GM21825 (cell line): ENCODE measurements around the gene TCF20.

ENCODE experiments used
- ATAC-seq: cut with Tn5 transposase; IDR thresholded peaks from one replicate; pipeline ENCODE4 v1.9.1; 2021; ENCODE audit warnings: mild to moderate bottlenecking, moderate library complexity; ENCODE audit not compliant: unreplicated experiment

Gene TCF20

DNA sequence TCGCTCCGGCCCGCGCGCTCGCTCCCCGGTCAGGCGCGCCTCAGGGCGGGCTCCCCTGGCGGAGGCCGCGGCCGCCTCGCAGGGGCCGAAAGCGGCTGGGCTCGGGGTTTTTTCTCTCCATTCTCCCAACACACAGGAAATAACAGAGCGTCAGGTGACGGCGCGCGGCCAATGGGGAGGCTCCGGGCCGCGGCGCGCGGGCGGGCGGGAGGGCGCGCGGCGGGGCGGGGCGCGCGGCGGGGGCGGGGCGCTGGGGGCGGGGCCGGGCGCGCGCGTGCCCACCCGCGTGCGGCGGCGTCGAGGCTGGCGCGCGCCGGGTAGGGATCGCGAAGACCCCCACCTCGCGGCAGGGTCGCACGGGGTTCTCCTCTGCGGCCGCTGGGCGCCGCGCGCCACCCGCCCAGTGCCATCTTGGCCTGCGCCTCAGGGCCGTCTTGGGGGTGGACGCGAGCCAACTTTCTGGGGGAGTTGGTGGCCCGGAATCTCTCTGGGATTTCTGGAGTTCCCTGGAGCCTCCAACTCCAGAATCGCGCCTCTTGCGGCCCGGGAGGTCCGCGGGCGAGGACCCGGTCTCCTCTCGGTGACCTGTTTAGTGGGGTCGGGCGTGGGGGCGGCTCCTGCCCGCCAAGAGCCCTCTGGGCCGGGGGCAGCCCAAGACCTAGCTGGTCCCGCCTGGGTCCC is at the start of gene TCF20:
Gene TCF20 (minus strand): TSS at position 144 of the 681 bp plus-strand sequence. CDS start 55,348 bp downstream, outside the sequence.
- ATAC-seq, result peak; percentile 43

DNA sequence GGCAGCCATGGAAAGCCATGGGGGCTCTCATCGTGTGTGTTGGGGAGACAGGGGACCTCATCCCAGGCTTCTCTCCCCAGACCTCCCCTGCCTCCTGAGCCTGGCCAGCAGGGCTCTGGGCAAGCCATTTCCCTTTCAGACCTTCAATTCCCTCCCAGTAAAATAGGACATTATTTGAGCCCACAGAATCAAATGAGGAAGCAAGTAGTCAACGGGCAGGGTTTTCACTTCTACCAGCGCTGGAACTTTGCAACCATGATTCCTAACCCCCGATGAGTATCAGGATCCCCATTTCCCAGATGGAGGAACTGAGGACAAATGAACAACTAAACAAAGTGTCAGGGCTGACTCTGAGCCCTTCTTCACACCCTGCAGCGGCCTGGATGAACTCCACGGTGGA is 48.9 kb upstream of the TCF20 start:
- ATAC-seq, result no peak

DNA sequence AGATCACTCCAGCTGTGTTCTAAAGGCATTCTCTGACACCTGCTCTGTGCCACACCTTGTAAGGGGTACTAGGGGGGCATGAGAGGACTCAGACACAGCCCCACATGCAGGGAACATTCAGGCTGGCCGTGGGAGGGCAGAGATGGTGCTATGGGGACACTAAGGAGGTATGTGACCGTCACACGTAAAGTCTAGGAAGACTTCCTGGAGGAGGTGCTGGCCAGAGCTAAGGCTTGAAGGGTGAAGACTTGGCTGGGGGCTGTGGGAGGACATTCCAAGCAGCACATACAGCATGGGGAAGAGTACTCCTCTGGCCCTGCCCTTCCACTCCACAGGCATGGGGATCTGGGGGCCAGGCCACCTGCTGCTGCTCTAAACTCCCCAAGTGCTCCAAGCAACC is 48.5 kb upstream of the TCF20 start:
- no peak for ATAC-seq

DNA sequence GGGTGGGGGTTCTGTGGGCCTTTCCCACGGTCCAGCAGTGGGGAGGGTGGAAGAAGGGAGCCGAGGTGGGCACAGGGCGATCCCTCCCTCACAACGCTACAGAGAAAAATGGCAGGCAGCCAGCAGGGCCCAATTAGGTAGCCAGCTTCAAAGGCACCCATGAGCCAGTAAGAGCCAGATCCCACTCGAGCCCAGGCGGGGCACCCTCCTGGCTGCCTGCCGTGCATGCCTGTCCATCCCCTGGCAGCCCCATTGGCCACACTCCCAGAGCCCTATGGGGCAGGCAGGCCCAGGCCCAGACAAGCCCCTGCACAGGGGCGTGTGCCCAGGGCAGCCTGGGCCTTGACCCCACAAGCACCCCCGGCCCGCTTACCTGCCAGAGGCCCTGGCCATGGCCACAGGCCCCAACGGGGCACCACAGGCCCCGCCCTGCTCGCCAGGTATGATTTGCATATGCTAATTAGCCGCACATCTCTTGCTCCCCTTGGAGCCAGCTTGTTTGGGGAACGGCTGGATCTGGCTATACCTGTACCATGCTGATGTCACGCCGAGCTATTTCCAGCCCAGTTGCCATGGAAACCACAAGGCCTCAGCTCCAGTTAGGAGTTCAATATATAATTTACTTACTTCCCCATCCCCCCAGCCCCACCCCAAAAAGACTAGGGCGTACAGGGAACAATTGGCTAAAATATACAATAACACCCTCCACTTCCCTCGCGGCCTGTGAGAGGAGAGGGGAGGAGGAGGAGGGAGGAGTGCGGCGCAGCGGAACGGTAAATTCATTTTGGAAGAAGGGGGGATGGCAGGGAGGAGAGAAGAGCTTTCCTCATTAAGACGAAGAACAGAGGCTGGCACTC is 47.5 kb upstream of the TCF20 start:
- no peak for ATAC-seq

DNA sequence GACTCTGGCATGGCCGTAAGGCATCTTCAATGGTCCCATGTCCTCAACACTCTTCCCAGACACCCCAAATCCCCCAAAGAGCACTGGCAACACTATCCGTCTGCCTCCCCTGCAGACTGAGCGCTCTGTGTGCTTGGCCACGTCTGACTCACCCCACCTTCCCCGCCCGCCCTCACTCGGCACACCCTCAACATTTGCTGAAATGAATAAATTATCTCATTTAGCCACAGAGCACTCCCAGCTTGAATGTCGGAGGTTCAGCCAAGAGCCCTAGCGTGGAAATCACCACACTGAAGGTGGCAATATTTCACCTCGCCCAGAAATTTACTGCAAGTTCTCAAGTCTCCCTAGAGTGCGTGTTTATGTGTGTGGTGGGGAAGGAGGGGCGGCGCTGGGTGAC is 46.6 kb upstream of the TCF20 start:
- ATAC-seq, result no peak

DNA sequence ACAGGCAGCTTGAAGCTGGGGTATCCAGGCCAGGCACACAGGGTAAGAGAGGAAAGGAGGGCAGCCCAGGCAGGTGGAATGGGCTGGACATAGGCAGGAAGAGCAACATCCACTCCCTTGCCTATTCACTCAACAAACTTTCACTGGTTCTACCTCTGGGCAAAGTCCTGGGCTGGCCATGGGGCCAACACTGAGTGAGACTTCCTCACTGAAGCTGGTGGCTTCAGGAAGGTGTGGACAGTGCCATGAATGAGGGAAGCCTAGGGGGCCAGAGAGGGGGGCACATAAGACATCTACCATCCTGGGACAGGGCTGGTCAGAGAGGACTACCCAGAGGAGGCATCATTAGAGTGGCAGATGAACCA is 44.9 kb upstream of the TCF20 start:
- ATAC-seq, result no peak

DNA sequence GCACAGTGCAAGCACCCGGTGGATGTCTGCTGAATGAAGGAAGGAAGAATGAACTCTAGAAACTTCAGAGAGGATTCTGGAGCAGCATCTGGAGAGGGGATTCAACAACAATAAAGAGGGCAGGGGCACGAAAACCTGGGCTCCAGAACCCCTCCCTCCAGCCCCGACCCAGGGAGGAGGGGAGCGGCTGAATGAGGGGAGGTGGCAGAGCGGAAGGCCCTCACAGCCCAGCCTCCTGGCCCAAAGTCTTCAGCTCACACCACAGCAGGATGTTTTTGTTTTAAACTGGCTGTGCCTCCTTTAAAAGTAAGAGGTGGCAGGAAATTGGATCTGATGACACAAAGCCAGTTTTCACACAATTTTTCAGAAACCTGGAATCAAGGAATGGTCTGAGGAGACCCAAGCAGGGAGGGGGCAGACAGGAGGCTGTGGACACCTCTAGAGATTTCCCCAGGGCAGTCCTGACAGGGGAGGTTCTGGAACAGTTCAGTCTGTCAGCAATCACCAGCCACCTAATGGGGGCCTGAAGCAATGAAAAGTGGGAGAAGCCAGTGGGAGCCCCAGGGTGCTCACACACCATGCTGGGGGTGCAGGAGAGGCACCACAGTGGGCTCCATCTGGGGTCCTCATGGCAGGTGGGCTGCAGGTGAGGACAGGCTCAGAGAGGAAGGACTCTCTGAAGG is 44.4 kb upstream of the TCF20 start:
- ATAC-seq, result no peak

DNA sequence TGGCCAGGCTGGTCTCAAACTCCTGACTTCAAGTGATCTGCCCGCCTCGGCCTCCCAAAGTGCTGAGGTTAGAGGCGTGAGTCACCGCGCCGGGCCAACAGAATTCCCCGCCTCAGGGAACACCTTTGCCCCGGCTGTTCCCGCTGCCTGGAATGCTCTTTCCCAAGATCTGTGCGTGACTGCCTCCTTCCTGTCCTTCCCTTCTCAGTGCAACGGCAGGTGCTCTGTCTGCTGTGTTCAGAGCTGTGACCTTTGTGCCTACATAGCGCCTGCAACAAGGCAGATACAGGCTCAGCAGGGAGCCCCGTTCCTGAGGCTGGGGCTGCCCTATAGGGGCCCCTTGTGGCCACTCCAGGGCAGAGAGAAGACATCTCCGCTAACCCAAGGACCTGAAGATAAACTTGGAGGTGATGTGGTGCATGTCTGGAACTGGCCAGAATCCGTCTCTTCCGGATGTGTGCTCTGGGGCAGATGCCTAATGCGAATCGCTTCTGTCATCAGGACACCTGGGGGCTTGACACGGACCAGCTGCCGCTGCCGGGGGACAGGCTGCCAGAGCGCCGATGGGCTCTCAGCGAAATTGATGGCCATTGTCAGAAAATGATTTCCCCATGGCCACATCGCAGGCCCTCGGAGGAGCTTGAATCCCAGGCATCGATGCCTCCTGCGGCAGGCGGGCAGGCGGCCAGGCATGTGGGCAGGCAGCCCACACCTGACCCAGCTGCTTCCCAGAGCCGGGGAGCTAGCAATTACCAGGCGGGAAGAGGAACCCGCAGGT is 43.5 kb upstream of the TCF20 start:
- no peak for ATAC-seq

DNA sequence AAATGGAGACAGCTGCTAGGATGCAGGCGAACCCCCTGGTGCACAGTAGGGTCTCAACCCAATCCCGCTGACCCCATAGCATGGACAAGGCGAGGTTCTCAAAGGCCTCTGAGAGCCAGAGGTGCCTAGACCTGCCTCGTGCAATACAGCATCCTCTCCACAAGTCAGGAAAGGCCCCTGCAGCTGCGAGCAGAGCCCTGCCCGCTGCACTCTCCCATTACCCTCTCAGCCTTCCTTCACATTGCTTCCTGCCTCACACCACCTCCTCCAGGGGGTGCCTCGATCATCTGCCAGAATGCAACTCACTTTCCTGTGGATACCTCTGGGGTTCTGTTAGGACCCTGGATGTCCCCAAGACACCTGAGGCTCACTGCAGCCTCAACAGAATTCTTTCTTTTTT is 42.8 kb upstream of the TCF20 start:
- no peak for ATAC-seq

DNA sequence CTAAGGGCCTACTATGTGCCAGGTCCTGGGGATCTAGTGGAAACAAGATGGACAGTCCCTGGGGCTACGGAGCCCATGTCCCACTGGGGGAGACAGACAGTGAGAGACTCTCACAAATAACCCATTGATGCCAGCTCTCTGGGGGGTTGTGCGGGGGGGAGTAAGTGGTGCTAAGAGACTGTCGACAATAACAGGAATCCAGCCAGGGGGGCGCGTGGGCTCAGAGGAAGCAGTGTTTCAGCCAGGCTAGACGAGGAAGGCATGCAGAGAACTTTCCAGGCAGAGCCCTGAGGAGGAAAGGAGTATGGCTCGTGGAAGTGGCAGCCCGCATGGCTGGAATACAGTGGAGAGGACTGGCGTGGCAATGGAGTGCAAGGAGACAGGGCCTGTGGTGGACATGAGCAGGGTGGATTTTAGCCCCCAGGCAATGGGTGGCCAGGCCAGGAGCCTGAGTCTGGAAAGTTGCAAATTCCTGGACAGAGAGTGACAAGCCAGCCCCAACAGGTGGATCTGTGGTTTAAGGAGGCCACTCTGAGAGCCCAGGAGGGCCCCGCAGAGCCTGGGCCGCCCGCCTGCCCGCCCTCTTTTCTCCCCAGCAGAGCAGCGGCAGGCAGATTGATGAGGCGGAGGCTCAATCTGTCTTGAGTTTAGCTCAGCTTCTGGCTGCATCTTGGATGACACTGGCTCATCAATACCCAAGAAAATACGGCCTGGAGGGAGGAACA is 40.0 kb upstream of the TCF20 start:
- ATAC-seq, result no peak

DNA sequence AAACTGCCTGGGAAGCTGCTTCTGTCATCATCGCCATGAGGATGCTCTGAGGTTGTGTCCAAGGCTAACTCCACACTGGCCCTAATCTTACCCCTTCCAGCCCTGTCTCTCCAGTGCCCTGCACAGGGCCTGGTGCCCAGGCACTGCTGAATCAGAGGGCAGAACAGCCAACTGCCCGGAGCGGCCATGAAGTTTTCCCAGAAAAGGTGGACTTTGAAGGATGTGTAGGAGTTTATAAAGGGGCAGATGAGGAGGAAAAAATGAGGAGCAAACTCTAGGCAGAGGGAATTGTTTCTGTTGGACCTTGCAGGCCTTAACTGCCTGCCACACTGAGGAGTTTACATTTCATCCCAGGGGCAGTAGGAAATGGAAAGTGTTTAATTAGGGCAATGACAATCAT is 39.4 kb upstream of the TCF20 start:
- no peak for ATAC-seq

DNA sequence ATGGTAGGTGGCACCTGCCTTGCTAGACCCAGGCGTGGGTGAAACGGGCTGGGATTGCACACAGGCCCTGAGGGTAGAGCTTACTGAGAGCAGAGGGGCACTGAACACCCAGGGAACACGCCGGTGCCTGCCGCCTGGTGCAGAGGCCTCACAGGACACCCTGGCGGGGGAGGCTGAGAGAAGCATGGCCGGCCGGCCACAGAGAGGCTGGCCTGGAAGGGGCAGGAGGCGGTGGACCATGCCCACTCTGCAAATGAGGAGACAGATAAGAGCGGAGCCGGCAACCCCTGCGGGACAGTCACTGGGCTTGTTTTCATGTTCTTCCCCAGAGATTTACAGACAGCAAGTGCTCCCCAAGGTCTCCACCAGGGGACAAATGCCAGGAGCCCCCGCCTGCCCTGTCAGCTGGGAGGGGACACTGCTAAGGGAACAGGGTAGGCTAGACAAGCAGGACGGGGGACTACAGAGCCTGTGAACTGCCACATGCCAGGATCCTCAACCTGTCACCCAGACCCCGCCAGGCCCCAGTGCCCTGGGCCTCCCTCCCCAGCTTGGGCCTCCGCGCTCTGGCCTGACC is 38.5 kb upstream of the TCF20 start:
- no peak for ATAC-seq

DNA sequence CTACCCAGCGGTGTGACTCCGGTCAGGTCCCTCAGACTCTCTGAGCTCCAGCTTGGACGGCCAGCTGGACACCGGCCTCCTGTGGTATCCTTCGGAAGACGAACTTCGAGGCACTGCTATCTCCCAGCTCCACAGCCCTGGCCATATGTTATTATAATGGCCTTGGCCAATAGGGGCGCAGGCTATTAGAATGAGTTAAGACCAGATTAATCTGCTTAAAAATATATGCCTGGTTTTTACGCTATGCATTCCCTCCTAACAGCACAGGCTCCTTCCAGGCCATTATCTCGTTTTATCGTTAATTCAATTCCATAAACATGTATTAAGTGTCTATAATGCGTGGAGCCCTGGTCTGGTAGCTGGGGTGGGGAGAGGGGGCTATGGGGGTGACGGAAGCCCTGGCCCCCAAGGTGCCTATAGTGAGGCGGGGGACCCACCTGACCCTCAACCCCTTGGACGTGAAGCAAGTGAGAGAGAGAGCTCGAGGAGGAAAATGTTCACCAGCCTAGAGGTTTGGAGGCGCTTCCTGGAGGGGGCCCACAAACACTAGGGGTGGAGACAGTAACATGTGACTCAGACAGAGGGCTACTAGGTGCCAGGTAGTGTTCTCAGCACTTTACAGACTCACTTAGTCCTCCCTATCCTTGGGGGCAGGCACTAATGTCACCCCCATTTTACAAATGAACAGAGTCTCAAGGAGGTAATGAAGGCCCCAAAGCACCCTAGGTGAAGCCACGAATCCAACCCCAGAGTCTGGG is 37.5 kb upstream of the TCF20 start:
- ATAC-seq, result no peak

DNA sequence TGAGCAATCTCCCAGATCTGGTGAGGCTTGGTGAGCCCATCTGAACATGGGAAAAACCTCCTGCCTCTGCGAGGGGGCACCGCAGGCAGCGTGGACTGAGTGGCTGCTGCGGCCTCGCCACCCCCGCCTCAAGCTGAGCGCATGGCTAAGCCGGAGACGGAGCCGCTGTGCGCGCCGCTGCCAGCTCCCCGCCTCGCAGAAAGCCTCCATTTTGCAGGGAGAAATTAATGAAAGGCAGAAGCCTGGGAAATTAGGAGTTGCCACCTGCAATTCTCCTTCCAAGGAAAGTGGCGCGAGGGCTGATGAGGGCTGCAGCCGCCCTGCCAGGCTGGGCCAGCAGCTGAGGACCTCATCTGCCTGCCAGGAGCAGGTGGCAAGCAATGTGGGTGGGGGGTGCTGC is 35.6 kb upstream of the TCF20 start:
- ATAC-seq, result no peak

DNA sequence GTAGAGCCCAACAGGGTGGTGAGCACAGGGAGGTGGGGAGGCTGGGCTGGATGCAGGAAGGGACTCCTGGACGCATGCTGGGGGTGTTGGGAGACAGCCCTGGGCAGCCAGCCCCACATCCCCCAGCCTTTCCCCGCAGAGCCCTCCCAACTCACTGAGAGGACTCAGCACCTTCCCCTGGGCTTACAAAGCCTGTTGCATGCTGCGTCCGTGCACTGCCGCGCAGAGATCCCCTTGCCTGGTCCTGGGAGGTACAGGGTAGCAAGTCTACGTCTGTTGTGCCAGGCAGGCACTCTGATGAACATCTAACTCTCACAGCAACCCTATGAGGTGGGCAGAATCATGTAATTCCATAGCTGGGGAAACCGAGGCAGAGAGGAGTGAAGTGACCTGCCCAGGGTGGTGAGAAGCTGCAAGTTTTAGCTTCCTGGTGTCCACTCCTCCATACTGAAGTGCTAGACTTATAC is 33.9 kb upstream of the TCF20 start:
- no peak for ATAC-seq

DNA sequence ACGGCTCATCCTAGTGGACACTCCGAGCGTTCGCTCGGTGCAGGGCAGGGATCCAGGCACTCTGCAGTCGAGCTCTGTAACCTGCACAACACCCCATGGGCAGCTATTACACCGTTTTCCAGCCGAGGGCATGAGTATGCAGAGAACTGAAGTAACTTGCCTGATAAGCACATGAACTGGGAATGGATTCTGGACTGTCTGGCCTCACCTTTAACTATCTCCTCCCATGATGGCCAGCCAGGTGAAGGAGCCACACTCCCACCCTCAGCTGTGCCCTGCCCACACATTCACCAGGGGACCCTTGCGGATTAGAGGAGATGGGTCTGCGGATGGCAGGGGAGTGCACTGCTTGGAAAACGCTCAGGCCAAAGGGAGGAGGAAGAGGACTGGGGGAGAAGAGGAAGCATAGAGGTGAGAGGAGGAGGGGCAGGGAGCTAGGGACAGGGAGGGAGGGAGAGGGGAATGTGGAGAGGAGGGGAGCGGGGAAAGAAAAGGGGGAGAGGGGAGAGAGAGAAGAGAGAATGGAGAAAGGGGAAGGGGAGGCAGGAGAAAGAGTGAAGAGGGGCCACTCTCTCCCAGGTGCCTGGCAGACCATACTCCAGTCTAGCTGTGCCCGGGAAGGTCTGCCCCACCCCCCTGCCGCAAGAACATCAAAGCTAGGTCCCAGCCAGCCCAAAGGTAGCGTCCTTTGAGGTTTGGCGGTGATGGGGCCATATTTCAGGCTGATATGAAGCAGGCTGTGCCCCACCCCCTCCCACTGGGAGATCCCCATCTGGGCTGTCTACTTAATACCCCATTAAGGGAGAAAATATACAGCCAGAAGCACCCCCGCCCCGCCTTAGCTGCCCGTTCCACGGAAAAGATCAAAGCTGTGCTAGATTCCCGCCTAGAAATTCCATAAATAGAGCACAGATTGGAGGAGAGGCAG is 33.2 kb upstream of the TCF20 start:
- ATAC-seq, result no peak

DNA sequence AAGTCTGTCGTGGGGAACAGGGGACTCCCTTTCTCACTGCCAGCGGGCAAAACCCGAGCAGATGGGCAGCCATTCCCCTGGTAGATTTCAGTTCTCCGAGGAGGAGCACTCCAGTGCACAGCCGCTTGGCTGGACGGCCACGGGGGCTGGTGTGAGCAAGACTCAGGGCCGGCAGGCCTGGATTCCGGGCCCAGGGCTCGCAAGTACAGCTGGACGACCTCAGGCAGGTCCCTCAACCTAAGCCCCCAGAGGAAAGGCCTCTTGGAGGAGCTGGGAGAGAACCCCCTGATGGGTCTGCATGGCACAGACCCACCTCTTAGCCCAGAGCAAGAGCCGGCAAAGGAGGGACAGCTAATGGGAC is 31.3 kb upstream of the TCF20 start:
- ATAC-seq, result no peak

DNA sequence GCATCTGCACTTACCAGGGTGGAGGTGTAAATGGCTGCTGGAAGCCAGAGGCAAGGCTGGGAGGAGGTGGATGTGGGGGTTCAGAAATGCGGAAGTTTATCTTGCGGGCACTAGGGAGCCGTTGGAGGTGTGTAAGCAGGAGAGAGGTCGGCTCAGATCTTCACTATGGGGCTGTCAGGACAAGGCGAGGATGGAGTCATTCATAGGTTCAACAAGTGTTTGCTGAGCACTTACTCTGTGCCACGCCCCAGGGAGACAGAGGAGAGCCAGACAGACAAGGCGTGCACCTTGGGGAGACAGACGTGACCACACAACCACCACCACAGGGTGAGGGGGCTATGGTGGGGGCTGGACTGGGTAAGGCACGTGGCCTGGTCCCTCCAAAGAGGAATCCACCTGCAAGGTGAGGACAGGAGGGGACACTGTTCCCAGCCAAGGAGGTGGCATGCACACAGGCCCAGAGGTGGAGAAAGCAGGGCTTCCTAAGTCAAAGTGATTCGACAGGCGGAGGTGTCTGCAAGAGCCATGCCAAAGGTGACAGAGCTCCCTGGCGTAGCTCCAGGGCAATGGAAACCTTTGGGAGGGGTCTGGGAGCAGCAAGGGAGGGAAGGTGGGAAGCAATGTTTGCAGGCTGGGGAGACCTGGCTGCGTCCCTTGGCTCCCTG is 30.8 kb upstream of the TCF20 start:
- no peak for ATAC-seq
